Esophagus squamous epithelium (tissue), 5 donors: ENCODE measurements around the gene TIMM23. TPM values are rescaled to one million over a fixed set of nuclear protein-coding genes. Genes with fewer than 3 reads are reported as not detected.
A peak's percentile ranks its signal among the peaks of the same experiment; 100 is the strongest.

Experiments used
- DNase-seq: peaks from one replicate; lab custom pipeline; 2025; lab: John Stamatoyannopoulos, UW
- H3K27ac ChIP-seq, 4 donors: fragments of 200-600 bp; sonication (generic); one replicate each; pipeline ENCODE4 v1.5.1; 2016 to 2019; ENCODE audit warnings: mild to moderate bottlenecking in 1 of 4
- H3K27me3 ChIP-seq, 4 donors: fragments of 200-600 bp; sonication (generic); 1 replicate in 3 of 4; 2 replicates in 1 of 4; pipeline versions ENCODE4 v1.5.1 to v1.6.0; 2017 to 2021; ENCODE audit warnings: antibody characterized with exemption in 1 of 4
- H3K36me3 ChIP-seq, 3 donors: fragments of 200-600 bp; sonication (generic); one replicate each; pipeline ENCODE4 v1.5.1; 2016 to 2019
- H3K4me1 ChIP-seq, 3 donors: fragments of 200-600 bp; sonication (generic); one replicate each; pipeline ENCODE4 v1.5.1; 2017 to 2019
- H3K4me3 ChIP-seq, 4 donors: fragments of 200-600 bp; sonication (generic); 1 replicate in 3 of 4; 2 replicates in 1 of 4; pipeline ENCODE4 v1.5.1; 2016 to 2019; ENCODE audit warnings: mild to moderate bottlenecking in 2 of 4, moderate library complexity in 1 of 4
- H3K9me3 ChIP-seq, 3 donors: fragments of 200-600 bp; sonication (generic); one replicate each; pipeline ENCODE4 v1.5.1; 2016 to 2019
- CTCF ChIP-seq, 6 experiments: fragments of 450-650 bp in 4 of 6; fragments of 200-600 bp in 2 of 6; sonication (generic) in 2 of 6; IDR thresholded peaks; one replicate each; pipeline ENCODE4 v1.5.1; 2016 to 2019; ENCODE audit warnings: antibody characterized with exemption in 6 of 6, mild to moderate bottlenecking in 4 of 6, moderate library complexity in 4 of 6
- POLR2A ChIP-seq, 4 donors: fragments of 450-650 bp; IDR thresholded peaks; one replicate each; pipeline ENCODE4 v1.6.1; 2017; ENCODE audit warnings: antibody characterized with exemption in 4 of 4, mild to moderate bottlenecking in 4 of 4, moderate library complexity in 3 of 4
- WGBS, 2 donors: methylation state at CpG; one replicate each; pipeline ENCODE4 v1.1.5; 2018; 5-methylcytosine and 5-hydroxymethylcytosine counted together
- intact Hi-C: fragments of 100-400 bp; cut with DNase I; formaldehyde crosslinking; loops from one replicate; pipeline ENCODE4 v1.15.0; 2022
- total RNA-seq, 4 donors: library from RNA; depleted of rRNA; stranded (reverse); fragments of >200 nt; gene quantifications; one replicate each; pipeline ENCODE4 v1.1.0, GENCODE V29; 2016
- donor health status: DM: yes; HTN: yes; CAD: no.

Gene TIMM23
- total RNA-seq, 4 donors from 2014 or later, result 43.1 to 80.5 (median 54.6) TPM

GRCh38 chr10:46029461-46030030, 57.3 kb downstream of the TIMM23 start:
- intact Hi-C loops, result no loop called here
- Histone ChIP-seq H3K9me3 (no peaks in the 10 kb centered on the region), H3K4me1 (peaks cover 41 to 70% (median 42%) of the 10 kb centered on the region in 3 donors), H3K27me3 (no peaks in the 10 kb centered on the region), H3K36me3 (no peaks in the 10 kb centered on the region), H3K27ac (peak overlapping the region; percentile 93 to 97 (median 95)), H3K4me3 (peak overlapping the region; percentile 50 to 92 (median 80))
- no peak for TF ChIP-seq CTCF (IDR thresholded peaks at IDR 0.05)
- no peak for TF ChIP-seq POLR2A (IDR thresholded peaks at IDR 0.05)
- no peak for DNase-seq
- 5 to 14% methylated on average over 6 of the region's 6 CpGs for WGBS, 2 donors

GRCh38 chr10:46030091-46030937, 58.0 kb downstream of the TIMM23 start, which contains the start of gene NCOA4:
TSS of gene NCOA4 (minus strand) at chr10:46030623. CDS start at chr10:46016680, 13,943 bp downstream.
- H3K27ac ChIP-seq, result peak within 1 kb of the TSS; percentile 93 to 97 (median 95)
- WGBS, 2 donors, result 0 to 1% methylated on average over 44 to 45 of the region's 59 CpGs
- DNase-seq, result peak; percentile 85
- H3K4me3 ChIP-seq, result peak within 1 kb of the TSS; percentile 50 to 92 (median 80)
- H3K27me3 ChIP-seq, result no peaks in the 10 kb centered on the region
- intact Hi-C loops, result no loop called here
- TF ChIP-seq POLR2A (IDR thresholded peaks at IDR 0.05) (peak in 3 of 4 donors; percentile 41 to 79 (median 72)), CTCF (IDR thresholded peaks at IDR 0.05) (peak; percentile 58 to 85 (median 75))
- no peaks in the 10 kb centered on the region for H3K36me3 ChIP-seq
- H3K4me1 ChIP-seq, result peaks cover 41 to 62% (median 41%) of the 10 kb centered on the region in 3 donors
- no peaks in the 10 kb centered on the region for H3K9me3 ChIP-seq

GRCh38 chr10:46031648-46032532, 59.6 kb downstream of the TIMM23 start:
- Histone ChIP-seq H3K4me3 (no peak overlapping the region), H3K9me3 (no peaks in the 10 kb centered on the region), H3K27me3 (no peaks in the 10 kb centered on the region), H3K36me3 (no peaks in the 10 kb centered on the region), H3K4me1 (peaks cover 32 to 55% (median 39%) of the 10 kb centered on the region in 3 donors), H3K27ac (no peak overlapping the region)
- DNase-seq, result no peak
- intact Hi-C loops, result no loop called here
- no peak for TF ChIP-seq CTCF (IDR thresholded peaks at IDR 0.05)
- no peak for TF ChIP-seq POLR2A (IDR thresholded peaks at IDR 0.05)
- WGBS, 2 donors, result 66 to 71% methylated on average over 6 of the region's 6 CpGs

- Histone ChIP-seq H3K4me3 (no peak overlapping the region), H3K36me3 (no peaks in the 10 kb centered on the region), H3K27ac (peak overlapping the region in 2 of 4 donors; percentile 5 to 38), H3K9me3 (no peaks in the 10 kb centered on the region), H3K27me3 (no peaks in the 10 kb centered on the region), H3K4me1 (peaks cover 16 to 37% (median 26%) of the 10 kb centered on the region in 3 donors)
- intact Hi-C loops, result no loop called here
- TF ChIP-seq CTCF (IDR thresholded peaks at IDR 0.05) (no peak), POLR2A (IDR thresholded peaks at IDR 0.05) (no peak)
- no peak for DNase-seq
These were observed 61.3 kb downstream of the TIMM23 start for GRCh38 chr10:46033602-46034011.
